ENCODE measurements around the gene SEMA5A. TPM values are rescaled to one million over a fixed set of nuclear protein-coding genes. Genes with fewer than 3 reads are reported as not detected.
"Not testable (repeated sequence)": the region's sequence is repeated elsewhere in the genome, so short reads cannot be mapped to it uniquely, and the experiment has no call there.

Gene SEMA5A
- total RNA-seq, 1 donor from 2014 or later: 28.6 TPM

DNA sequence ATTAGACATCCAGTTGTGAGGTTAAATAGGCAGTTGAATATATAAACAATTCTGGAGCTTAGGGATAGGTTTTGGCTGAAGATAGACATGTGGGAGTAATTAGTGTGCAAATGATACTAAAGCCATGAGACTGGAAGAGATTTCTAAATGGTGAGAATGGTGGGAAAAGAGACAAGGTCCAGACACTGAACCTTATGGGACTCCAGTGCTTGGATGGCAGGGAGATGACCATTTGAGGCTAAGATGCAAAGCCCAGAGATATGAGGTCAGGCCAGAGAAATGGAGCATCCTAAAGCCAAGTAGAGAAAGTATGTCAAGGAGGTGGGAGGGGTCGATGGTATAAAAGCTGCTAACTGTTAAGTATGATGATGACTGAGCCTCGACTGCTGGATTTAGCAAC lies 115.6 kb downstream of the SEMA5A start:
- DNase-seq (ENCODE audit: missing footprints) (no peak), ATAC-seq (no peak)
- intact Hi-C loops (cut with DNase I): no loop called here

DNA sequence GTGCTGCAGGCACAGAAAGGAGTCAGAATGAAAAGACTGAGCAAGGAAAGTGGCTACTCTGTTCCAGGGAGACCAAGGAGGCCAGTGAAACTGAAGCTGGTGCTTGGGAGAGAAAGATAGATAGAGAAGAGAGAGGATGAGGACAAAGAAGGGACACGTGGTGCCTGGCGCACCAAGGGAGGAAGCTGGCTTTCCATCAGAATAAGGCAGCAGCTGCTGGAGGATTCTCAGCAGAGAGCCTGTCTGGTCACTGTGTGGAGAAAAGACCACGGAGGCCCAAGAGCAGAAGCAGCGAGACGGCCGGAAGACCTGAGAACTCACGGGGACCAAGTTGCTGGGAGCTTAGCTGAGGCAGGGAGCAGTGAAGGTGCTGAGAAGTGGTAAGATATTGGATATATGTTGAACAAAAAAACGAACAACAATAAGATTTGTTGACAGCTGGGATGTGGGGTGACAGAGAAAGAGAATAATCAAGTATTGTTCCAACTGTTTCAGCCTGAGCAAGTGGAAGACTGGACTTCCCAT lies 116.1 kb downstream of the SEMA5A start:
- no peak for ATAC-seq
- no peak for DNase-seq (ENCODE audit: missing footprints)
- intact Hi-C loops (cut with DNase I): no loop called here

DNA sequence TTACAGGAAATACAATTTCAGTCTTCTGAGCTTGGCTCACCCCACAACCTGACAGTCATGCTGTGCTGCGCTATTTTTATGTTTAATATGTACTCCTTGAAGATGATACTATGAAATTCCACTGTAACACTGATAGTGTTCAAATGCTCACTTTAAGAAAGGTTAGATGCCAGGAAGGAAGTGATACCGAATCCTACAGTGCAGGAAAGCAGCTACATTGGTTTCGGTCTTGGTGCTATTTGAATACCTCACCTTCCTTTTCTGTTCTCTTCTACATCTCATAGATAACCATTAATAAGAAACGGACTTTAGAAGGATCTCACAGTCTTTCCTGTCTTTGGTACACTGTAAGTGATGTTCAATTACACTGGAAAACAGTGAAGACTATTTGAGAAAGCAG lies 117.6 kb downstream of the SEMA5A start:
- DNase-seq (ENCODE audit: missing footprints): no peak
- intact Hi-C loops (cut with DNase I): no loop called here
- ATAC-seq: no peak

DNA sequence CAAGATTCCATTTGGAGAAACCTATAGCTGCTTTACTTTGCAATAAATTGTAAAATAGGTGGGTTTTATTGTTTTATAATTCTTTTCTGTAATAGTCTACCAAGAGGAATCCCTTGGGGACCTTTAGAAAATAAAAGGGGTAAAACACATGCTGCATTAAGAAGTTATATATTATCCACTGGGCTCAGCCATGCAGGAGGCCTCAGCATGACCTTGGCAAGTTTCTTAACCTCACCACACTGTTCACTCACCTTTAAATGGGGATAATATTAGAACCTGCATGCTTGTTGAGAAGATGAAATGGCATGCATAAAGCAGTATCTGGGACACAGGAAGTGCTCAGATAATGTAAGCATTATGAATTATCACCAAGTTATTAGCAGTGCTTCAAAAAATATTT lies 120.2 kb downstream of the SEMA5A start:
- DNase-seq (ENCODE audit: missing footprints): no peak
- intact Hi-C loops (cut with DNase I): no loop called here
- no peak for ATAC-seq

DNA sequence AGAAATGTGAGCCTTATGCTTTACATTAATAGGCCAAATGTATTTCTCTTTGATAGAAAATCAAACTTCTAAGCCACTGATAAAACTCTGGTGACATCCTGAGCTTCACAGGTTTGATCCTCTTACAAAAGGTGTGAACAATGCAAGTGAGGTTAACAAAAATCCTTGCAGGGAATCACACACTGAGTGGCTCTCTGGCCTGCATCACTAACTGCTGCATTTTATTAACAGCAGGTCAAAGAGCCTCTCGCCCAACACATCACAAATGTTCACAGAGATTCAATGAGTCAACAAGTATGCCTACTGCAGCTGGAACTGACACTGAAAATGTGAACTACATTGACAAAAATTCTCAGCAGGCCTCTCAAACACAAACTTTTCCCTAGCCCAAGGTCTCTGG lies 122.3 kb downstream of the SEMA5A start:
- ATAC-seq: no peak
- DNase-seq (ENCODE audit: missing footprints): no peak
- intact Hi-C loops (cut with DNase I): no loop called here

DNA sequence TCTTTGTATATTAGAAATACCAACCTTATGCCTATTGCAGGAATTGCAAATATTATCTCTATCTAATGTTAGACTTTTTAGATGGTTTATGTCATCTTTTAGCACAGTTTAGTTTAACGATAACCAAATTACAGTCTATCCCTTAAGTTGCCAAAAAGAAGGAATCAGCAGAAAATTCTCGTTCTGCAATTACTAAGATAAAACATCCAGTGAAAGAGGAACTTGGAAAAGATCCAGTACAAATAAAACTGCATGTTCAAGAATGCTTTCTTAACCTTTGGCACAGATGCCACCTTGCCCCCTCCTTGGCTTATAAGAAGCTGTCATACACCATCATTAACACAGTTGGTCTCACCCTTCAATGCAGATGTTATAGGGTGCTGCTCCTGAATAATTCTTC lies 124.0 kb downstream of the SEMA5A start:
- no peak for ATAC-seq
- no peak for DNase-seq (ENCODE audit: missing footprints)
- intact Hi-C loops (cut with DNase I): no loop called here

DNA sequence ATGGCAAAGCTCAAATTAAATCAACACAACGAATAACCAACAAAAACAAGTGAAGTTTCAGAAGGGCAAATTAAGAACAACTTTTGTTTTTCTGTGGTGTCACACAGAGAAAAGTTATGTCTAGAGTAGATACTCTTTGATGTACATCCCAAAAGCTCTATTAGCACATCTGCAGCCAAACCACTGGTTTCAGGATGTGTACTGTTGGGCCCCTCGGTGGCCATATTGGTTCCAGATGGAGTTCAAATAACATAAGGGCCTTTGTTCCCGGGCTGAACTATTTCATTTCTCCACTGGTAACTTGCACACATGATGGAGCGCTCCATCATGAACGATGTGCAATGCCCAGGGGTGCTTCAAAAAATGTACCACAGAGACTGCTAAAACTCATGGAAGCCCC lies 126.1 kb downstream of the SEMA5A start:
- ATAC-seq (no peak), DNase-seq (ENCODE audit: missing footprints) (no peak)
- intact Hi-C loops (cut with DNase I): no loop called here

DNA sequence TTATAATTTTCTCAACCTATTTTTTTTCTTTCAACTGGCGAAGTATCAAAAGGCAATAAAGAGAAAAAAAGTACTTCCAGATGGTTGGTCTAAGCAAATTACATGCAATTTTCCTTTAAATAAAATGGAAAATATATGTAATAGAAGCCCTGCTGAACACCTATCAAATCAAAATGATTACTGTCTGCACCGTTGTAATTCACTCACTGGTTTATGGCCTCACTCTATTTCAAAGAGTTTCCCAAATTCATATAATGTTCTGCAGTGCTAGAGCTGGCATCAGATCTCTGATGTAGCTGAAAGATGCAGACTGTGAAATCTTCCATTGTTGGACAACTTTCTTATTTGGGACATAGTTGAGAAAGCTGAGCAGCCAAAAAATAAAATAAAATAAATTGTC lies 130.3 kb downstream of the SEMA5A start:
- intact Hi-C loops (cut with DNase I): no loop called here
- no peak for ATAC-seq

DNA sequence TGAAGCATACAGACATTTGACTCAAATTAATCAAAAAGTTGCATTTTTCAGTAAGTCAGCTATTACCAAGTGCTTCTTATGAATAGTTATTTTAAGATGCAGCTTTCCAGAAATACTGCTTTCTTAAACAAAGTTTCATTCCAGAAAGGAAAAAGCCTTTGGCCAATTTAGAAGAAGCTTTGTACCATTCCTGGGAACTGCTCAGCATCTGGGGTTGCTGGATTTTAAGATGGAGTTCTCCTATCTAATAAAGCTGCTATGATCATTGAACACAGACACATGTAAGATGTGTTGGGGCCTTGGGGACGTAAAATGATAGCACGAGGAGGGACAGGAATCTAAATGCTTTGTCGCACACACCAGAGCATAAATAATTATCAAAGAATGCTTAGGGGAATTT lies 130.8 kb downstream of the SEMA5A start:
- intact Hi-C loops (cut with DNase I): no loop called here
- ATAC-seq (no peak), DNase-seq (ENCODE audit: missing footprints) (no peak)

More for the DNA sequence above, 130.3 kb downstream of the SEMA5A start:
- no peak for DNase-seq (ENCODE audit: missing footprints)

DNA sequence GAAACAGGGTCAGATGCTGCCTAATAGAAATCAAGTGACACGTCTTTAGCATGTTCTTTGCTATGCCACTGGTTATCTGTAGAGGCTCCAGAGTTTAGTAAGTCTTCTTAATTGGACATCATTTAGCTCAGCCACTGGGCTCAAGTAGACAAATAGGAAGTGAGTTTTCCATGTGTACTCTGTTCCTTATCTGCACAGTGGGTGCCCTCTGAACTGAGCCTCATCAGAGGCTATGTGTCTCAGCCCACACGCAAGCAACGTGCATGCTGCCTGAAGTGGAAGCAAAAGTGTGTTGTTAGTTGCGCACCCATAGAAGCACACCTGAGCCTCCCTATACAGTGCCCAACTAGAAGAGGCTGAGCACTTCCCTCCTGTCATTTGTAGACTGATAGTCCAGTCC lies 134.7 kb downstream of the SEMA5A start:
- ATAC-seq (no peak), DNase-seq (ENCODE audit: missing footprints) (no peak)
- intact Hi-C loops (cut with DNase I): no loop called here

DNA sequence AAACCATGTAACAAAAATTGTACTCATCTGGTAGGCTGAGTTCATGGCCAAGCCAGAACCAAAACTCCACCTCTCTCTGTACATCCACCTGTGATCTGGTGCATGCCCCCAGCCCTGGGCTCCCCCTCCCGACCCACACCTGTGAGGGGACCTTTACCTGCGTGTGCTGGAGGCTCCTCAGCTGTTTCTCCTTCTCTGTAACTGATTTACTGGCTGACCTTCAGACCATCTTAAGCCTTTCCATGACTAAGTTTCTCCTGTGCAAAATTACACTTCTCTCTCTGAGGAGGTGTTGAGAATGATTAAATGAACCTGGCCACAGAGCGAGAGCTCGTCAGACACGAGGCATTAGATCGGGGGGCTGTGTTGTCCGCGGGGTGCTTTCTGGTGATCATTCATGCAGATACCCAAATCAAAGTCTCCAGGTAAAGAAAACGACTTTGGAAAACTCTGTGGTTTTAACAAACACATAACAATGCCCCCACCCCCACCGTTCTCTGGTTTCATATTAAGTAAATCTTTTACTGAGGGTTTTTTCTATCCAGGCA lies 136.4 kb downstream of the SEMA5A start:
- DNase-seq (ENCODE audit: missing footprints) (no peak), ATAC-seq (no peak)
- intact Hi-C loops (cut with DNase I): no loop called here

DNA sequence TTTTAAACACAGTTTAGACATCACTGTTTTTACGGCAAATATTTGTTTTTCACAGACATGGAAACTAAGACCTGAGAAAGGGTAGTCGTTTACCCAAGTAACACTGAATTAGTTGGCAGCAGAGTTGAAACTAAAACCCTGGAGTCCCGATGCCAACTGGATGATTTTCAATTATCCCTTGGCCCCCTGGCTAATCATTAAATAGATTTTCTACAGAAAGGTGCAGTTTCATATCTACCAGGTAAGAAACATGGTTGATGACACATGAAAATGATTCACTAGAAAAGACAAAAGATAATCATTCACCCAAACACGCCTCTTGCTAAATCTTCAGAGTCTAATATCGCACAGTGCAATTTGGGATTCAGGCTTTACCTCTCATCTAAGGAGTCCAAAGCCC lies 136.9 kb downstream of the SEMA5A start:
- intact Hi-C loops (cut with DNase I): no loop called here
- ATAC-seq (no peak), DNase-seq (ENCODE audit: missing footprints) (no peak)

DNA sequence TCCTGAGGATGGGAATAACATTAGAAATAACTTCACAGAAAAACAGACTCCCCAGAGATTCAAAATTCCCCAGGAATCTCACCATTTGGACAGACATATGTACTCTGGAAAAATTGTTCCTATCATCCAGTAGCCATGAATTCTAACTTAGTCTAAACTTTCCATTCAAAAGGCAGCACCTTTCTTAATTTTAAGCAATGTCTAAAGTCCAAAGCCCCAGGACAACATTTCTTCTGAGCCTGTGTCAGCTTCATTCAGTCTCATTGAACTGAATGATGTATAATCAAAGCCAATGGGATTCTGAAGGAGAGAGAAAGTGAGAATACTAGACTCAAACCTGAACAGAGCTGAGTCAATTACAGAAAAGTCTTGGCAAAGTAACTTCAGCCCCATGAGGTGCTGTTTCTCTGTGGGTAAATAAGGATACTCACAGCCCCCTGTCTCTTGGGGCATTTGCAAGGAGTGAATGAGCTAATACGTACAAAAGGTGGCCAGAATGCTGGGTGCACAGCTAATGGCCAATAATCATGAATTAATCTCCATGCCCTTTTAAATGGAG lies 140.6 kb downstream of the SEMA5A start:
- ATAC-seq (no peak), DNase-seq (ENCODE audit: missing footprints) (no peak)
- intact Hi-C loops (cut with DNase I): no loop called here

DNA sequence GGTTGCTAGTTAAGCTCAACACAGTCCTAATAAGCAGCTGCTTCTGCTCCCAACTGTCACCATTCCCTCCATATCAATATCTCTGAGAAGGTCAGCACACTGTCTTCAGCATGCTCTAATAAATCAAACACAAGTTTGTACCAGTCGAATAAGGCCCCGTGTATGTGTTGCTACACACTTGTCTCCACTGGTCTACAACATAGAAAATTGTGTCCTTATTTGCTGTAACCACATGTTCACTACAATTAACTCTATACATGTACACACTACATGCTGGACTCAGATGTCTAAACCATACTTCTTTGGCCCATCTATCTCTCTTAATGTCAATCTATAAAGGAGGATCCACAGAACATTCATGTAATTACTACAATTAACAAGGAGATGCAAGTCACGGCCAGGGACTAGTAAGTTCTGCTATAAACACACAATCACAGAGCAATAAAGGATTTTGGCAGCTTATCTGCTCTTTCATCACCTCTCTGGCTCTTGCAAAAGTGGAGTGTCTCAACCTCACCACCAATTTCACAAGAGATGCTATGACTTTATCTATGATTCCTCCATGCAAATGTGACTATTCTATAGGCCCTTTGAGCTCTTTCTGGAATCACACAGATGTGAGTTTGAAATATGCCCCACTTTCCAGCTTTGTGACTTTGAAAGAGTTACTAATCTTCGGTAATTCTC lies 143.9 kb downstream of the SEMA5A start:
- ATAC-seq: no peak

DNA sequence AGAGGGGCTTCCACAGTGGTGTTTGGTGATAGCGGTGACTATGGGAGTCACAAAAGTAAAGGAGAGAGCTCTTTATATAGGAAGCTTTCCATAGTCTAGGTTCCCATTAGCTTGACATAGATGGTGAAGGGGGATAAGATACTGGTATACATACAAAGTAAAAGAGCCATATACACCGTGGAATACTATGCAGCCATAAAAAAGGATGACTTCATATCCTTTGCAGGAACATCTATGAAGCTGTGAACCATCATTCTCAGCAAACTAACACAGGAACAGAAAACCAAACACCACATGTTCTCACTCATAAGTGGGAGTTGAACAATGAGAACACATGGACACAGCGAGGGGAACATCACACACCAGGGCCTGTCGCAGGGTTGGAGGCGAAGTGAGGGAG lies 146.1 kb downstream of the SEMA5A start:
- ATAC-seq; DNase-seq (ENCODE audit: missing footprints); intact Hi-C loops (cut with DNase I): not testable (repeated sequence)

More for the DNA sequence above, 143.9 kb downstream of the SEMA5A start:
- DNase-seq (ENCODE audit: missing footprints): no peak
- intact Hi-C loops (cut with DNase I): no loop called here

DNA sequence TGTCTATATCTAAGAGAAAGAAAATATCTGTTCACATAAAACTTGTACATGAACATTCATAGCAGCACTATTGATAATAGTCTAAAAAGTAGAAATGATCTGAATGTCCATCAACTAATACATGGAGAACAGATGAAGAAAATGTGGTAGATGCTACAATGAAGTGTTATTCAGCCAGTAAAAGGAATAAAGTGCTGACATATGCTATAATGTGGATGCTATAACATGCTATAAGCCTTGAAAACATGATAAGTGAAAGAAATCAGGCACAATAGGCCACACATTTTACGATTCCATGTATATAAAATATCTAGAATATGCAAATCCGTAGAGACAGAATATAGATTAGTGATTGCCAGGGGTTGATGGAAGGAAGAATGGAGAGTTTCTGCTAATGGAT lies 146.8 kb downstream of the SEMA5A start:
- no peak for DNase-seq (ENCODE audit: missing footprints)
- ATAC-seq: no peak
- intact Hi-C loops (cut with DNase I): no loop called here

DNA sequence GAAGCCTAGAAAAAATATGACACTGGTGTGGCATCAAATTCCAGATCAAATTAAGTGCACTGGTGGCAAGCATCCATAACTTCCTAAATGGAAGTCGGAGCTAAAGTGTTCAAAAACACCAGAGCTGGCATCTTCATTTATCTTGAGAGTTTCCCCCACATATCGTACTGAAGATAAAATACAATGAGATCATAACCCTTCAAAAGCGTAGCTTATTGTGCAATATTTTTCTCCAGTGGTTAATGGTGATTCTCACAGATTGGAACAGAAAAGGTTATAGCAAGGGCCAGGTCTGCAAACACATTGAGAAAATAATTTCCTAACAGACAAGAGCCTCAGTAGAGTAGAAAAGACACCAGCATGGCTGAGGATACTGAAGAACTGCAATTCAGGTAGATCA lies 147.6 kb downstream of the SEMA5A start:
- intact Hi-C loops (cut with DNase I): no loop called here
- ATAC-seq: no peak
- no peak for DNase-seq (ENCODE audit: missing footprints)

DNA sequence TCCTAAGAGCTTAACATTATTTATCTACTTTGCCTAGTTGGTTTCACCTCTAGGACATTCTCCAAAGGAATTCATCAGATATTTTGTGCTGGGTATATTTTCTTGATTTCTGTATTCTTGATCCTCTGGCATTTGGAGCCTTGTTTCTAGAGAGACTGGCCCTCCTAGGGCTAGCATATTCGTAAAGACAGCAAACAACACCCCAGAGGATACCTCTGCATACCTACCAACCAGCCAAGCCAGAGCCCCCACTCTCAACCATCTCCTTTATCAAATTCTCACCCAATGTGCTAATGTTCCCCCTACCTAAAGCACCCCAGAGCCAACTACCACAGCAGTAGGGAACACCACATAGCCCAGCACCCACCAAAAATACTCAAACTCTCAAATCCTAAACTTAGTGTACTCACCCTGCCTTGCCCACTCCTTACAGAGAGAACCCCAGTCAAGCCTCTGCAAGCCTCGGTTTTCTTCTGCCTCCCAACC lies 149.5 kb downstream of the SEMA5A start:
- DNase-seq (ENCODE audit: missing footprints): no peak
- intact Hi-C loops (cut with DNase I): no loop called here
- ATAC-seq: no peak

DNA sequence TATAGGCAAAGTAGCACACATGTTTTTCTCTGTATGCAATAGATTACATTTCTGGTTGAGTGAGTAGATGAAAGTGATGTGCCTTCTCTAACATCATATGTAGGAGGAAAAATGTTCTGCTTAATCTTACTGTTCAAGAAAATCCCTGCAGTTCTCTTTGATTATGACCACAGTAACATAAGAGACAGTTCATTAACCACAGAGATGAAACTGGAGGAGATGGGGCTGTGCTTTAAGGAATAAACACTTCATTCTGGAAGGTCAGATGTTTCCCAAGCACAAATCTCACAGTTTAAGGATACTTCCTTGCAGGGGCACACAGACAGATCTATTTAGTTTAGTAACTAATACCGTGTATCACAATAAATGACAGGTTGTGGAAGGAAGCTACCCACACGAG lies 150.2 kb downstream of the SEMA5A start:
- DNase-seq (ENCODE audit: missing footprints) (no peak), ATAC-seq (no peak)
- intact Hi-C loops (cut with DNase I): no loop called here

DNA sequence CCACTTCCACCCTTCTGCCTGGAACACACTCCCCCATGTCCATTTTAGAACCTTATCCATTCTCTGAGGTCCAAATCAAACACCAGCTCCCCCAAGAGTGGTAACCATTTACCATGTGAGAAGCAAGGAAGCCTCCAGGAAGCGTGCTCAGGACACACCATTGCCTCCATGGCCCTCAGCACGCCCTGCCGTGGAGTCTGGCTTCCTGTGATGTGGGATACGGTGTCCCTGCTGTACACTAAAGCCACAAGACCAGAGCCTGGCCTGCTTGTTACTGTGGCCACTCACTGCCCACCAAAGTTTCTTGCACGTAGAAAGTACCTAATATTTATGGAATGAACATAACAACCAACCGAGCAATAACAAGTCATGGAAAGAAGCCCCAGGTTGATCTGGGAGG lies 151.7 kb downstream of the SEMA5A start:
- ATAC-seq (no peak), DNase-seq (ENCODE audit: missing footprints) (no peak)
- intact Hi-C loops (cut with DNase I): no loop called here

Data from Right ventricle myocardium inferior (tissue), 1 donor.